SK-N-DZ (cell line): ENCODE measurements around the gene GPATCH1. TPM values are rescaled to one million over a fixed set of nuclear protein-coding genes. Genes with fewer than 3 reads are reported as not detected.
"Not testable (repeated sequence)": the region's sequence is repeated elsewhere in the genome, so short reads cannot be mapped to it uniquely, and the experiment has no call there.

ENCODE experiments used
- DNase-seq: peaks from one replicate; pipeline ENCODE4 v3.0.0-alpha.2; 2015; ENCODE audit warnings: low spot score
- polyA plus RNA-seq, 2 experiments: library from polyadenylated mRNA; depleted of rRNA; stranded (reverse); fragments of >200 nt; gene quantifications; 2 replicates each; pipeline ENCODE4 v1.2.3, GENCODE V29; 2014

The GPATCH1 gene, protein sequence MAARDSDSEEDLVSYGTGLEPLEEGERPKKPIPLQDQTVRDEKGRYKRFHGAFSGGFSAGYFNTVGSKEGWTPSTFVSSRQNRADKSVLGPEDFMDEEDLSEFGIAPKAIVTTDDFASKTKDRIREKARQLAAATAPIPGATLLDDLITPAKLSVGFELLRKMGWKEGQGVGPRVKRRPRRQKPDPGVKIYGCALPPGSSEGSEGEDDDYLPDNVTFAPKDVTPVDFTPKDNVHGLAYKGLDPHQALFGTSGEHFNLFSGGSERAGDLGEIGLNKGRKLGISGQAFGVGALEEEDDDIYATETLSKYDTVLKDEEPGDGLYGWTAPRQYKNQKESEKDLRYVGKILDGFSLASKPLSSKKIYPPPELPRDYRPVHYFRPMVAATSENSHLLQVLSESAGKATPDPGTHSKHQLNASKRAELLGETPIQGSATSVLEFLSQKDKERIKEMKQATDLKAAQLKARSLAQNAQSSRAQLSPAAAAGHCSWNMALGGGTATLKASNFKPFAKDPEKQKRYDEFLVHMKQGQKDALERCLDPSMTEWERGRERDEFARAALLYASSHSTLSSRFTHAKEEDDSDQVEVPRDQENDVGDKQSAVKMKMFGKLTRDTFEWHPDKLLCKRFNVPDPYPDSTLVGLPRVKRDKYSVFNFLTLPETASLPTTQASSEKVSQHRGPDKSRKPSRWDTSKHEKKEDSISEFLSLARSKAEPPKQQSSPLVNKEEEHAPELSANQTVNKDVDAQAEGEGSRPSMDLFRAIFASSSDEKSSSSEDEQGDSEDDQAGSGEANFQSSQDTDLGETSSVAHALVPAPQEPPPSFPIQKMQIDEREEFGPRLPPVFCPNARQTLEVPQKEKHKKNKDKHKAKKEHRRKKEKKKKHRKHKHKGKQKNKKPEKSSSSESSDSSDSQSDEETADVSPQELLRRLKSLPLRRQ
- 4.6 and 7.1 TPM in 2 replicates for polyA plus RNA-seq (2014; cell fraction: cytosol; rRNA removed)
- 6.8 and 11.1 TPM in 2 replicates for polyA plus RNA-seq (2014; cell fraction: nucleus; rRNA removed)

DNA sequence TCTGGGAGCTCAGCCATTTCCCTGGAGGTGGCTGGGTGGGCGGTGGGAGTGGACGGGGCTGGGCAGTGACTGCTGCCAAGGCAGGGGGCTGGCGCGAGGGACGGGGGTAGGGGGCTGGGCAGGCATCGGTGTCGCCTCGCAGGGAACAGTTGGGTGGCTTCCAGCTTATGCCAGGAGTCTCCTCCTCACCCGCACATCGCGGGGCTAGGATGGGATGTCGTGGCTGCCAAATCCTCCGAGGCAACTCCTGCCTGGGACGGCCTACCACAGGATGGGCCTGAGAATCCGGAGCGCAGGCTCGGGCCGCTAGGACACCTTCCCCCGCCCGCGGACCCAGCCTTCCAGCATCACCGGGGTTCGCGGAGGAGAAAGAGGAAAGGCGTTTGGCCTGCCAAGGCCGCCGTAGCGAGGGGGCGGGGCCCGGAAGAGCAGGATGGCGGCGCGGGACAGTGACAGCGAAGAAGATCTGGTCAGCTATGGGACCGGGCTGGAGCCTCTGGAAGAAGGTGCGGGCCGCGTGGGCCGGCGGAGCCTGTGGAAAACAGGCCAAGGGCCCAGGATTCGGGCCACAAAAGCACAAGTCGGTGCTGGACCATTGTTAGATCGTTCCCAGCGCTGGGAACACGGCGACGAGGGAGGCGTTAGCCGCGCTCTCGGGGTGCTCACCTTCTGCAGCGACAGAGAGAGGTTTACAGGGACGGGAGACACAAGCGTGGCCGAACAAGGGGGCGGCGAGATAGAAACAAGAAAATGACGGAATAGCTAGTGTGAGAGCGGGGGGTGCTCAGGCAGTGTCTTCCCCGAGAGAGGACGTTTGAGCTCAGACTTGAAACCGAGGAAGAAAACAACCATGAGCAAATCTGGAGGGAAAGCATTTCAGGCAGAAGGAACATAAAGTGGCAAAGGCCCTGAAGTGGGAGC, at the start of gene GPATCH1:
Gene GPATCH1 (plus strand): TSS at position 421 of the 921 bp plus-strand sequence. CDS start 13 bp downstream, at position 434.
- peak; percentile 85 for DNase-seq

GRCh38 chr19:33032218-33032781, 48.7 kb upstream of the GPATCH1 start:
- DNase-seq: no peak

GRCh38 chr19:33035461-33035860, 45.5 kb upstream of the GPATCH1 start:
- no peak for DNase-seq

GRCh38 chr19:33036370-33037167, 44.4 kb upstream of the GPATCH1 start:
- not testable (repeated sequence) for DNase-seq

DNA sequence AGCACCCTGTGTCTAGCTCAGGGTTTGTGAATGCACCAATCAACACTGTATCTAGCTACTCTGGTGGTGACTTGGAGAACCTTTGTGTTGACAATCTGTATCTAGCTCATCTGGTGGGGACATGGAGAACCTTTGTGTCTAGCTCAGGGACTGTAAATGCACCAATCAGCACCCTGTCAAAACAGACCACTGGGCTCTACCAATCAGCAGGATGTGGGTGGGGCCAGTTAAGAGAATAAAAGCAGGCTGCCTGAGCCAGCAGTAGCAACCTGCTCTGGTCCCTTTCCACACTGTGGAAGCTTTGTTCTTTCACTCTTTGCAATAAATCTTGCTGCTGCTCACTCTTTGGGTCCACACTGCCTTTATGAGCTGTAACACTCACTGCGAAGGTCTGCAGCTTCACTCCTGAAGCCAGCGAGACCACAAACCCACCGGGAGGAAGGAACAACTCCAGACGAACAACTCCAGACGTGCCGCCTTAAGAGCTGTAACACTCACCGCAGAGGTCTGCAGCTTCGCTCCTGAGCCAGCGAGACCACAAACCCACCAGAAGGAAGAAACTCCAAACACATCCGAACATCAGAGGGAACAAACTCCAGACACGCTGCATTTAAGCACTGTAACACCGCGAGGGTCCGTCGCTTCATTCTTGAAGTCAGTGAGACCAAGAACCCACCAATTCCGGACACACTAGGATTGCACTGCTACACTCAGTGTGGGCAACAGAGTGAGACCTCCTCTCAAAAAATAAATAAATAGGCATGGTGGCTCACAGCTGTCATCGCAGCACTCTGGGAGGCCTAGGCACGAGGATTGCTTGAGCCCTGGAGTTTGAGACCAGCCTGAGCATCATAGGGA, 43.6 kb upstream of the GPATCH1 start:
- not testable (repeated sequence) for DNase-seq

DNA sequence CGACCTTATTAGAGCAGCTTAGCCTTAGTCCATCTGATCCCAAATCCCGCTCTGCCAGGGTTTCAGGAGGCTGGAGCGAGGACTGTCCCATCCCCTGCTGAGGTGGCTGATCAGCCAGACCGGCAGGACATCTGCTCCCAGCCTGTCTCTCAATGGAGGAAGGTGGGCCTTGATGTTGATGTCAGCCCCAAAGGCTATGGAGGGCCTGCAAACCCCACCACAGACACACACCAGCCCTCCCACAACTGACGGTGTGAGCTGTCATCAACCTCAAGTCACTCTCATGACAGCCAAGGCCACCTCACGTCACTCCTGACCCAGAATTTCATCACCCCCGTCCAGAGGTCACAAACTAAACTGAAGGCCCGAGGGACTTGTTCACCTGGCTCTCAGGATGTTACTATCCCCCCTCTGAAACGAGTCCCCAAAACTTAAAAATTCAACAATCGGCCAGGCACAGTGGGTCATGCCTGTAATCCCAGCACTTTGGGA, 41.8 kb upstream of the GPATCH1 start:
- DNase-seq: no peak

GRCh38 chr19:33039815-33040214, 41.2 kb upstream of the GPATCH1 start:
- DNase-seq: no peak

DNA sequence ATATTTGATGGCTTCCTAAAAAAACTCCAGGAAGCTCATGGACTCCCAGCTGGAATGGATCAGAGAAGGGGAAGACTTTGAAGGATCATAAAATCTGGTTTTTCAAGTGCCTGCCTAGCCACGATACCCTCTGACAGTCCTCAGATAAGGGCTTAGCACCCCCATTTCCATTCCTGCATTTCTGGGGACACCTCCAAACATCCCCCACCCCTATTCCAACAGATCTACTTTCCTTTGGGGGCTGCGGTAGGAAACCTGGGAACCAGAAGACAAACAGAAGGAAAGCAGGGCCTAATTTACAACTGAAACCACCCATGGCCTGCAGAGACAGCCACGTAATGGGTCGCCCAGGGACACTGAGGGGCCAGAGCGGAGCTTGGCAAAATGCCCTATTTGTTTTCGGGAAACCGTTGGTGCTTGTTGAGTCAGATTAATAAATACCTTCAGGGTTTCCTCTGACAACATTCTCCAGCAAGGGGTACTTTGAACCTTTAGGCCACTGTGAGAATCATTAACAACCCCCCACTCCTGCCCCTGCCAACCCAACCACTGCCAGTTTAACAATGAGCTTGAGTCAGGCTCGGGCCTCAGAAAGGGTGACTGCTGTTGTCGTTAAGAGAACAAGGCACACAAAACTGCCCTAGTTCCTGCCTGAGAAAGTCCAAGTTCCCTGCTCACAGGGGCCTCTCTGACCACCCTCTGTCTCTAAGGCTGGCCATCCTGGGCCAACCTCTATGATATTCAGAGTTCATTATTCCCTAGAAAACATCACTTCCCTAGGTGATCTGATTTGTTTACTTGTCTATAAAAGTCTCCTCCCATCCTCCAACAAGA, 39.8 kb upstream of the GPATCH1 start:
- DNase-seq: no peak

- not testable (repeated sequence) for DNase-seq
Observed at GRCh38 chr19:33041828-33042160, 39.2 kb upstream of the GPATCH1 start.

- DNase-seq: no peak
Observed at GRCh38 chr19:33047422-33047821, 33.6 kb upstream of the GPATCH1 start.

DNA sequence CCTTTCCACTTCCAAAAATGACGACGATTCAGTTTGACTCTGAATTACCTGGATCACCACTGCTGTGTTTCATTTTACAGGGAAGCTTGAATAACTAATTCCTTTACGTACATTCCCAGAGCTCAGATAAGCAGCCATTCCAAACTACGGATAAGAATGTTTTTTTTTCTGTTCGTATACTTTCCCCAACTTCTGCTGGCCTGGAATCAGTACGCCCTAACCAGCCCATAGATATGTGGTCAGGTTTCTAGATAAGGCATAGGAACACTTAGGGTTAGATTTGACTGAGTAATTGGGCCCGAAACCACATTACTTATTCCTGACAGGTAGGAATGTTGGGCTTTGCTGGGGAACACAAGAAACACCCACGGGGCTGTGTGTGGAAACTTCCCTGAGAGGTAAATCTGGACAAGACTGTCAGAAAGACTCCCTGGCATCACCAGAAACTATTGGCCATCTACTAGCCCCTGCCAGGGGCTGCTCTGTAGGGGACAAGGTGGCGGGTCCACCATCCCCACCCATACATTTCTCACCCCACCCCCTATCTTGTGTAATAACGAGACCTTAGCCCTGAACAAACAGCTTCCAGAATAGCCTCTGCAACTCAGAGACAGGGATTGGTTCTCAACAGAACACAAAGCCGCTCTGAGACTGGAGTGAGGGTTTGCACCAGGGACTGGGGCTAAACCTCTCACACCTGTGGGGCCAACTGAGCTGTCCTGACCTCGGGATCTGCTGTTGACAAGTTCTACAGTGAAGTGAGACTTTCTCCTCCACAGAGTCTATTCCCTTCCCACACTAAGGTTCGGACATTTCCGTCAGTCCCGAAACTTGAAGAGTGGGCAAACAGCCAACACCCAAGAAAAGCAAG, 31.9 kb upstream of the GPATCH1 start:
- no peak for DNase-seq

- DNase-seq: no peak
Observed at GRCh38 chr19:33050110-33050509, 30.9 kb upstream of the GPATCH1 start.

- no peak for DNase-seq
Observed at GRCh38 chr19:33052352-33052972, 28.5 kb upstream of the GPATCH1 start.

- no peak for DNase-seq
Observed at GRCh38 chr19:33054623-33055022, 26.4 kb upstream of the GPATCH1 start.

- no peak for DNase-seq
Observed at GRCh38 chr19:33055718-33056117, 25.3 kb upstream of the GPATCH1 start.

- no peak for DNase-seq
Observed at GRCh38 chr19:33060586-33060985, 20.4 kb upstream of the GPATCH1 start.

DNA sequence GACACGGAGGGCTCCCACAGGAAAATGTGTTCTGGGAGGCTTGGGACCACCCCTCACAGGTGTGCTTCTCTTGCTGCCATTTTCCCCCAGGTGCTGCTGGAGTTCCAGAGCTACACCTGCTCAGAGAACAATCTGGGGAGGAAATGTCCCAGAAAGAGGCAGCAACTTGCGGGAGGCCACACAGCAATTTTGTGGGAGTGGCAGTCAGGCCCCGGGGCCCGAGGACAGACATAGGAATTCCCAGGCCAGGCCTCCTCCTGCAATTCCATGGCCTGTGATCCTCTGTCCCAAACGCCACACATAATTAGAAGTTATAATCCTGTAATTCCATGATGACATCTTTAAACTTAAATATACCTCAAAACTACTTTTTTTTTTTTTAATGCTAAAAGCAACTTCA, 18.1 kb upstream of the GPATCH1 start:
- no peak for DNase-seq
